Measurements from ENCODE around the gene ONECUT1.

ONECUT1 gene

DNA sequence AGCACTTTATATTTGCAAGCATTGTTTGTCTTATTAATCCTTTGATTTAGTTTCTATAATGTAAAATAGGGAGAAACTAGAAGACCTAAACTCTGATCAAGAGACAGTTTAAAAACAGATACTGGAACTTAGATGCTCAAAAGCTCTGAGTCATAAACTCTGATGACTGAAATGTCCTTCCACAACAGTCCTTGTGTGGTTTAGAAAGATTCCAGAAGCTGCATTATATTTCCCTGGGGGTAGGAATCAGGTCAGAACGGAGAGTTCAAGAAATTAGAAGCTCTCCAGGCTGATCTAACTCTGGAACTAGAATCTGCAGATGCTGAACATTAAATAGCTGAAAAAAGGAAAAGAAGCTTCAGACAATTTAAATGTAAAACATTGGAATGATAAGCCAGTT lies 18.3 kb upstream of the ONECUT1 start:
- Histone ChIP-seq H3K27me3 (peaks cover 77% of the 10 kb centered on the region), H3K4me3 (ENCODE audit: low read depth, low read length) (no peak overlapping the region), H3K4me1 (no peaks in the 10 kb centered on the region), H3K36me3 (no peaks in the 10 kb centered on the region), H3K9me3 (no peaks in the 10 kb centered on the region)
- TF ChIP-seq CTCF (IDR thresholded peaks at IDR 0.05; ENCODE audit: low read depth, low read length): no peak
- DNase-seq: no peak

DNA sequence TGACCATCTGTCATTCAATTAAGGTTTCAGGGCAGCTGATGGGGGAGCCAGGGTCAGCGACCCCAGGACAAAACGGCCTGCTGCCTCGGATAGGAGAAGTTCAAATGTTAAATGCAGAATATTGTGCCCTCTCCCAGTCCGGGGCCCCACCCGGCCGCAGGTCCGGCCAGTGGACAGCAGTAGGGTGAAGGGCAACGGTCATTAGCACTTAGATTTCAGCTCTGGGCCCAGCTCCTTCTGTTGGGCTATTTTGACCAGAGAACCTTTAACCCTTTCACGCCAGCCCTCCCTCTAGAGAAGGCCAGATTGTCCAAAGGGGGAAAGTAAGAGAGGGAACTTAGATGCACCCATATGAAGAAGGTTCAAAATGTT lies 16.1 kb upstream of the ONECUT1 start:
- H3K27me3 ChIP-seq: peaks cover 89% of the 10 kb centered on the region
- H3K9me3 ChIP-seq: no peaks in the 10 kb centered on the region
- no peak for DNase-seq
- H3K36me3 ChIP-seq: no peaks in the 10 kb centered on the region
- no peak overlapping the region for H3K4me3 ChIP-seq (ENCODE audit: low read depth, low read length)
- no peaks in the 10 kb centered on the region for H3K4me1 ChIP-seq
- TF ChIP-seq CTCF (IDR thresholded peaks at IDR 0.05; ENCODE audit: low read depth, low read length): no peak

GRCh38 chr15:52805351-52806283 lies 15.5 kb upstream of the ONECUT1 start:
- TF ChIP-seq CTCF (IDR thresholded peaks at IDR 0.05; ENCODE audit: low read depth, low read length): no peak
- Histone ChIP-seq H3K4me3 (ENCODE audit: low read depth, low read length) (peak overlapping the region; percentile 20; the same call in 1 of the 2 replicates), H3K36me3 (no peaks in the 10 kb centered on the region), H3K27me3 (peaks cover 91% of the 10 kb centered on the region), H3K9me3 (no peaks in the 10 kb centered on the region), H3K4me1 (no peaks in the 10 kb centered on the region)
- no peak for DNase-seq

DNA sequence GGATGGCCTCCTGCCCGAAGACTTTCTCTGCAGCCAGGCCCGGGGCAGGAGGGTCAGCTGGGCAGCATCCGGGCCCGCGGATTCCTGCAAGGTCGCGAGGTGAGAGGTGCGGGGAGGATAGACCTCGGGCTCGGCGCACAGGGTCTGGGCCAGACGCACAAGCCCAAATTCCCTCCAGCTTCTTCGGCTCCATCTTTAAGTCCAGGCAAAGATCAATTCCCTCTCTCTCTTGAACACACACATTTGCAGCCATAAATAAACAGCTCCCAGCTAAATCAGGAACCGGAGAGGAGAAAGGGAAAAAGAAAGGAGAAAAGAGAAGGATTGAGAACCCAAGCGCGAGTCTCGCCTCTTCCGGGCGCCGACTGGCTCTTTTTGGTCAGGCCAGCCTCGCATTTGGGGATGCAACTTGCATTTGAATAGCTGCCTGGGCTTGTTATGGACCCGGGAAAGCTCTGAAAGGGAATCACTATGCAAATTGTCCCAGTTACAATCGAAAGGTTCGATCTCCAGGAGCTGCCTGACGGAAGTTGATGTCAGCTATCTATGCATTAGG lies 14.5 kb upstream of the ONECUT1 start:
- no peak for TF ChIP-seq CTCF (IDR thresholded peaks at IDR 0.05; ENCODE audit: low read depth, low read length)
- H3K4me3 ChIP-seq (ENCODE audit: low read depth, low read length): peak overlapping the region; percentile 7; the same call in 1 of the 2 replicates
- DNase-seq: no peak

GRCh38 chr15:52803467-52804306 lies 13.6 kb upstream of the ONECUT1 start:
- Histone ChIP-seq H3K4me3 (ENCODE audit: low read depth, low read length) (no peak overlapping the region), H3K9me3 (no peaks in the 10 kb centered on the region), H3K4me1 (no peaks in the 10 kb centered on the region), H3K36me3 (no peaks in the 10 kb centered on the region), H3K27me3 (peaks cover 96% of the 10 kb centered on the region)
- TF ChIP-seq CTCF (IDR thresholded peaks at IDR 0.05; ENCODE audit: low read depth, low read length): no peak
- DNase-seq: no peak

More for the DNA sequence above, 14.5 kb upstream of the ONECUT1 start:
- Histone ChIP-seq H3K36me3 (no peaks in the 10 kb centered on the region), H3K4me1 (no peaks in the 10 kb centered on the region), H3K9me3 (no peaks in the 10 kb centered on the region), H3K27me3 (peaks cover 96% of the 10 kb centered on the region)

Data from BE2C (cell line).